Activated CD8-positive, alpha-beta T cell treated with anti-CD3 and anti-CD28 coated beads for 36 hours (primary cell): Measurements from ENCODE around the gene MOV10L1. TPM values are rescaled to one million over a fixed set of nuclear protein-coding genes. Genes with fewer than 3 reads are reported as not detected.

Source experiments
- ATAC-seq: fragments of 200-7000 bp; cut with Tn5 transposase; one replicate; pipeline ENCODE4 v1.10.0; 2021; ENCODE audit warnings: mild to moderate bottlenecking, moderate library complexity
- CTCF ChIA-PET: fragments of 350-600 bp; sonication (Branson Sonifier 250); formaldehyde crosslinking; loops from one replicate; lab custom pipeline; 2021; ENCODE audit warnings: antibody characterized with exemption; lab: Charles Lee
- POLR2A ChIA-PET: fragments of 350-600 bp; sonication (Branson Sonifier 250); formaldehyde crosslinking; loops from one replicate; lab custom pipeline; 2021; ENCODE audit warnings: antibody characterized with exemption; lab: Charles Lee
- DNase-seq: peaks from one replicate; pipeline ENCODE4 v3.0.0-alpha.2; 2020
- H3K27ac Mint-ChIP-seq: one replicate; pipeline ENCODE4 v1.8.0; 2021; ENCODE audit warnings: mild to moderate bottlenecking, mixed read lengths
- H3K27me3 Mint-ChIP-seq: one replicate; pipeline ENCODE4 v1.8.0; 2021; ENCODE audit warnings: mixed read lengths
- H3K36me3 Mint-ChIP-seq: one replicate; pipeline ENCODE4 v1.8.0; 2021; ENCODE audit warnings: low read depth, mixed read lengths
- H3K4me1 Mint-ChIP-seq: one replicate; pipeline ENCODE4 v1.8.0; 2021; ENCODE audit warnings: low read depth, mixed read lengths
- H3K4me3 Mint-ChIP-seq: one replicate; pipeline ENCODE4 v1.8.0; 2021; ENCODE audit warnings: mild to moderate bottlenecking, moderate library complexity, mixed read lengths
- H3K9me3 Mint-ChIP-seq: one replicate; pipeline ENCODE4 v1.8.0; 2021; ENCODE audit warnings: mixed read lengths
- intact Hi-C: fragments of 100-400 bp; cut with micrococcal nuclease; formaldehyde crosslinking; loops from one replicate; pipeline ENCODE4 v1.10.0; 2022
- total RNA-seq, 2 experiments: library from RNA; stranded (reverse); gene quantifications; one replicate each; pipeline ENCODE4 v1.2.3, GENCODE V29; 2021
- TF ChIP-seq, protein P1 (sequence below): fragments of 200-600 bp; IDR thresholded peaks from one replicate; pipeline ENCODE4 v1.8.0; 2022; ENCODE audit warnings: antibody characterized with exemption, mild to moderate bottlenecking

MOV10L1 gene
- total RNA-seq, 2 experiments from 2014 or later = 0.34 TPM; not detected in 1

DNA sequence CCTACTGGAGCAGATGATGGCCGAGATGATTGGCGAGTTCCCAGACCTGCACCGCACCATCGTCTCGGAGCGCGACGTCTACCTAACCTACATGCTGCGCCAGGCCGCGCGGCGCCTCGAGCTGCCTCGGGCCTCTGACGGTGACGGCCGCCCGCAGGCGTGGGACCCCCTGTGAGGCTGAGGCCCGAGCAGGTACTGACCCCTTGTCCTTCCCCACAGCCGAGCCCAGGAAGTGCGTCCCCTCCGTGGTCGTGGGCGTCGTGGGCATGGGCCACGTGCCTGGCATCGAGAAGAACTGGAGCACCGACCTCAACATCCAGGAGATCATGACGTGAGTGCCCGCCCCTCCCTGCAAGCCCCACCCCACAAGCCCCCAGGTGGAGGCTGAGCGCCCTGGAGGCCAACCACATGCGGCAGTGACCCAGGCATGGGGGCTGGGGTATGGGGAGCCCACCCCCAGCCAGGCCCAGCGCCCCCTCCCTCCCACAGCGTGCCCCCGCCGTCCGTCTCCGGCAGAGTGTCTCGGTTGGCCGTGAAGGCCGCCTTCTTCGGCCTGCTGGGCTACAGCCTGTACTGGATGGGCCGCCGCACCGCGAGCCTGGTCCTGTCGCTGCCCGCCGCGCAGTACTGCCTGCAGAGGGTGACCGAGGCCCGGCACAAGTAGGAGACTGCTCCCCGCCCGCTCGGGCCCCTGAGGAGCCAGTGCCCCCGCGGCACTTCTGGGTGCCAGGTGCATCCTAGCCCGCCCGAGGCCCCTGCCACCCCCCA, 108.2 kb downstream of the MOV10L1 start:
- Mint-ChIP-seq H3K4me1 (peaks cover 14% of the 10 kb centered on the region), H3K27me3 (no peaks in the 10 kb centered on the region), H3K27ac (no peak overlapping the region), H3K9me3 (no peaks in the 10 kb centered on the region), H3K4me3 (no peak overlapping the region), H3K36me3 (peaks cover 9% of the 10 kb centered on the region)
- ChIA-PET POLR2A (no interaction called here), CTCF (no interaction called here)
- DNase-seq = no peak
- intact Hi-C loops = no loop called here
- ATAC-seq = no peak
- TF ChIP-seq, protein P1, sequence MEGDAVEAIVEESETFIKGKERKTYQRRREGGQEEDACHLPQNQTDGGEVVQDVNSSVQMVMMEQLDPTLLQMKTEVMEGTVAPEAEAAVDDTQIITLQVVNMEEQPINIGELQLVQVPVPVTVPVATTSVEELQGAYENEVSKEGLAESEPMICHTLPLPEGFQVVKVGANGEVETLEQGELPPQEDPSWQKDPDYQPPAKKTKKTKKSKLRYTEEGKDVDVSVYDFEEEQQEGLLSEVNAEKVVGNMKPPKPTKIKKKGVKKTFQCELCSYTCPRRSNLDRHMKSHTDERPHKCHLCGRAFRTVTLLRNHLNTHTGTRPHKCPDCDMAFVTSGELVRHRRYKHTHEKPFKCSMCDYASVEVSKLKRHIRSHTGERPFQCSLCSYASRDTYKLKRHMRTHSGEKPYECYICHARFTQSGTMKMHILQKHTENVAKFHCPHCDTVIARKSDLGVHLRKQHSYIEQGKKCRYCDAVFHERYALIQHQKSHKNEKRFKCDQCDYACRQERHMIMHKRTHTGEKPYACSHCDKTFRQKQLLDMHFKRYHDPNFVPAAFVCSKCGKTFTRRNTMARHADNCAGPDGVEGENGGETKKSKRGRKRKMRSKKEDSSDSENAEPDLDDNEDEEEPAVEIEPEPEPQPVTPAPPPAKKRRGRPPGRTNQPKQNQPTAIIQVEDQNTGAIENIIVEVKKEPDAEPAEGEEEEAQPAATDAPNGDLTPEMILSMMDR = no peak

DNA sequence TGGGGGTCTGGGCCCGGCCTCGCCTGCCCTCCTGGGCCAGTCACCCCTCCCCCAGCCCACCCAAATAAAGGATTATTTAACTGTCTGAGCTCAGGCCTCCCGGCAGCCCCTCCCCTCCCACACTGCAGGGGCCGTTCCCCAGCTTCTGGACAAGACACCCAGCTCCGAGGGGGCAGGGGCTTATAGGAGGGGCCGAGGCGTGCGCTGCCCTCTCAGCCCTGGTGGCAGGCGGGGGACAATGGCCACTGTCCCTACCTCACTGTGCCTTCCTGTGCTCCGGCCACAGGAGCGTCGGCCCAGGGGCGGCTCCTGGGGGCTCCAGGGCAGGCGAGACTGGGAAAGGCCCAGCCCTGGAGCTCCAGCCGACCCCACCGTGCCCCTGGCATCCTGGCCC, 108.8 kb downstream of the MOV10L1 start:
- peaks cover 18% of the 10 kb centered on the region for H3K4me1 Mint-ChIP-seq
- DNase-seq (no peak), ATAC-seq (no peak)
- H3K27me3 Mint-ChIP-seq = no peaks in the 10 kb centered on the region
- no peaks in the 10 kb centered on the region for H3K9me3 Mint-ChIP-seq
- TF ChIP-seq, protein P1 = no peak
- peaks cover 14% of the 10 kb centered on the region for H3K36me3 Mint-ChIP-seq
- H3K4me3 Mint-ChIP-seq = no peak overlapping the region
- no peak overlapping the region for H3K27ac Mint-ChIP-seq
- intact Hi-C loops = no loop called here
- POLR2A ChIA-PET = interaction anchor here (2.1 kb wide), 1 partner anchor 8 kb away, joined by 6 read pairs; no protein-coding TSS in a partner anchor
- CTCF ChIA-PET = no interaction called here

DNA sequence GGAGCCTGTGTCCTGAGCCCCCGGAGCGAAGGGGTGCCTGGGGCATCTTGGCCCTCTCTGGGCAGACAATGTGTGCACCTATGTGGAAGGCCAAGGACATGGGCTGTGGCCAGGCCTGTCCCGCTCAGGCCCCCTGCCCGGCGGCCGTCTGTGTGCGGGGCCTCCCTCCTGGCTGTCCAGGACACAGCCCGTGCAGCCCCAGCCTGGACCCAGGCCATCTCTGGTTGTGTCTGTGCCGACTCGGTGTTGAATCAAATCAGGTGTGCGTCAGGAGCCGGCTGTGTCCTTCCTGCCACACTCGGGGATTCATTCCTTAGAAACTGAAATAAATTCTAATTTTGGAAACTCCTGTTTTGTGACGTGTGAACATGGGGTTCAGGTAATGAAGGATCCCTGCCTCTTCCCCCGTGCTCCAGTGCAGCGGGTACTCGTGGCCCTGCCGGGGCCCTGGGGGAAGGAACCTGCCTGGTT, 109.5 kb downstream of the MOV10L1 start:
- TF ChIP-seq, protein P1 = no peak
- Mint-ChIP-seq H3K27ac (peak overlapping the region; percentile 64), H3K4me3 (peak overlapping the region; percentile 68), H3K9me3 (no peaks in the 10 kb centered on the region), H3K4me1 (peaks cover 22% of the 10 kb centered on the region), H3K27me3 (no peaks in the 10 kb centered on the region), H3K36me3 (peaks cover 19% of the 10 kb centered on the region)
- ChIA-PET CTCF (no interaction called here), POLR2A (interaction anchor here (1.0 to 2.1 kb wide), 2 partner anchors 9 to 12 kb away, joined by 4 to 6 read pairs; no protein-coding TSS in a partner anchor)
- DNase-seq (no peak), ATAC-seq (no peak)
- intact Hi-C loops = no loop called here

DNA sequence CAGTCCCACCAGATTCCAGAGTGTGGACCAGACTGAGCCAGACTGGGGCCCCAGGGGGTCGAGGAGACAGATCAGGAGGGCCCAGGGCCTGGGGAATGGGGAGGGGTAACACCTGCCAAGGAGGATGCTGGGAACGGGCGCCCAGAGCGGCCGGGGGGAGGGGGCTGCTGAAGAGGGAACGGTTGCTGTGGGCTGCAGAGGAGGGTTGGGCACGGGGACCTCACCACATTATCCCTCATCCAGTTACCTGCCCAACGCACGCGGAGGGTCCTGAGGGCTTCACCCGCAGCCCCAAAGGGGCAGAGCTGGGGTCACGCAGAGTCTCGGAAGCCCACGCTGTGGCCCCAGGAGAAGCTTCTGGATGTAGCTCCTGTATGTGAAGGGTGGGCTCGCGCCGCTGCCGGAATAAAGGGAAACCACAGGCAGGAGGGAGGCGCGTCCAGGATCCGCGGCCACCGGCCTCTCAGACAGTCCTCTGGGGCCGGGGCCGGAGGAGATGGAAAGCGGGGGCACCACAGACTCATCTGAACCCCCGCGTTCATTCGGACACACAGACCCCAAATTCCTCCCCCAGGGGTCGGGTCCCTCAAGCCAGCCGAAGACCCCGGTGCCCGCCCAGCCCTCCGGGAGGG, 110.1 kb downstream of the MOV10L1 start:
- DNase-seq = no peak
- peak overlapping the region; percentile 64 for H3K27ac Mint-ChIP-seq
- intact Hi-C loops = no loop called here

More for the DNA sequence above, 110.1 kb downstream of the MOV10L1 start:
- Mint-ChIP-seq H3K4me3 (peak overlapping the region; percentile 68), H3K36me3 (peaks cover 19% of the 10 kb centered on the region), H3K4me1 (peaks cover 24% of the 10 kb centered on the region), H3K27me3 (no peaks in the 10 kb centered on the region), H3K9me3 (no peaks in the 10 kb centered on the region)
- POLR2A ChIA-PET = interaction anchor here (1.0 to 2.1 kb wide), 2 partner anchors 9 to 13 kb away, joined by 4 to 6 read pairs; no protein-coding TSS in a partner anchor
- ATAC-seq = no peak
- CTCF ChIA-PET = no interaction called here
- TF ChIP-seq, protein P1 = no peak
